GM12801 (cell line): ENCODE measurements around the gene MKRN2.

Experiments used
- TF ChIP-seq, protein P1 (sequence below): IDR thresholded peaks from one replicate; pipeline ENCODE4 v1.5.1; 2011; ENCODE audit warnings: control low read depth; ENCODE audit not compliant: insufficient read length; ENCODE audit errors: extremely low read depth

The MKRN2 gene

GRCh38 chr3:12557473-12558100 is 700 bp downstream of the MKRN2 start:
- TF ChIP-seq, protein P1, sequence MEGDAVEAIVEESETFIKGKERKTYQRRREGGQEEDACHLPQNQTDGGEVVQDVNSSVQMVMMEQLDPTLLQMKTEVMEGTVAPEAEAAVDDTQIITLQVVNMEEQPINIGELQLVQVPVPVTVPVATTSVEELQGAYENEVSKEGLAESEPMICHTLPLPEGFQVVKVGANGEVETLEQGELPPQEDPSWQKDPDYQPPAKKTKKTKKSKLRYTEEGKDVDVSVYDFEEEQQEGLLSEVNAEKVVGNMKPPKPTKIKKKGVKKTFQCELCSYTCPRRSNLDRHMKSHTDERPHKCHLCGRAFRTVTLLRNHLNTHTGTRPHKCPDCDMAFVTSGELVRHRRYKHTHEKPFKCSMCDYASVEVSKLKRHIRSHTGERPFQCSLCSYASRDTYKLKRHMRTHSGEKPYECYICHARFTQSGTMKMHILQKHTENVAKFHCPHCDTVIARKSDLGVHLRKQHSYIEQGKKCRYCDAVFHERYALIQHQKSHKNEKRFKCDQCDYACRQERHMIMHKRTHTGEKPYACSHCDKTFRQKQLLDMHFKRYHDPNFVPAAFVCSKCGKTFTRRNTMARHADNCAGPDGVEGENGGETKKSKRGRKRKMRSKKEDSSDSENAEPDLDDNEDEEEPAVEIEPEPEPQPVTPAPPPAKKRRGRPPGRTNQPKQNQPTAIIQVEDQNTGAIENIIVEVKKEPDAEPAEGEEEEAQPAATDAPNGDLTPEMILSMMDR = no peak

GRCh38 chr3:12558706-12559105 is 1.8 kb downstream of the MKRN2 start:
- TF ChIP-seq, protein P1 = no peak

GRCh38 chr3:12559520-12559919 is 2.6 kb downstream of the MKRN2 start:
- TF ChIP-seq, protein P1 = no peak

DNA sequence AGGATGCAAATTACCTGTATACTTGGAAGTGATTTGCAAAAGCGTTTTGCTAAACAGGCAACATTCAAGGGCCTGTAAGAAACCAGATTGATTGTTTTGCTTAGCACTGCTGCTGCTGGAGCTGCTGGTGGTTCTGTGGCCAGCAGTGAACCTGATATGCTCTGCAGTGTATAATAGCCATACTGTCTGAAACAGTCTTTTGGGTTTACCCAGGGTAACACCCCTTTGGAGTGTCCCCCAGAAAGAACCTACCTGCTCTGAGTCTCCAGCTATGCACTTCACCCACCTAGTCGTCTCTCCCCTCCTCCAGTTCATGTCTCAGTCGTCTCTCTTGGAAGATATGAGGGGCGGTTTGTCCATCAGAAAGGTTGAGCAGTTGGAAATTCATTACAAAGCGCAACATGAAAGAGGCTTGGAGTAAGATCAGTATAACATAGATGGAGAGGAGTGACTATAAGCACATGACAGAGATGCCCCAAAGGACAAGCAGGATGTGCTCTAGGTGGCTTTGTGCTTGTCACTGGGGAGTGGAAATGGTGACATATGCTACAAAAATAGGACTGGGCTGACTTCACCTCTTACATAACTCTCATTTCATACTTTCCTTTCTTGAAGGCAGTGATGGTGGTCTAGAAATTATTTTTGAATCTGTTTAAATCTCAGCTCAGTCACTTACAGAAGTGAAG is 3.8 kb downstream of the MKRN2 start:
- TF ChIP-seq, protein P1 = no peak

GRCh38 chr3:12561397-12561796 is 4.5 kb downstream of the MKRN2 start:
- TF ChIP-seq, protein P1 = no peak

DNA sequence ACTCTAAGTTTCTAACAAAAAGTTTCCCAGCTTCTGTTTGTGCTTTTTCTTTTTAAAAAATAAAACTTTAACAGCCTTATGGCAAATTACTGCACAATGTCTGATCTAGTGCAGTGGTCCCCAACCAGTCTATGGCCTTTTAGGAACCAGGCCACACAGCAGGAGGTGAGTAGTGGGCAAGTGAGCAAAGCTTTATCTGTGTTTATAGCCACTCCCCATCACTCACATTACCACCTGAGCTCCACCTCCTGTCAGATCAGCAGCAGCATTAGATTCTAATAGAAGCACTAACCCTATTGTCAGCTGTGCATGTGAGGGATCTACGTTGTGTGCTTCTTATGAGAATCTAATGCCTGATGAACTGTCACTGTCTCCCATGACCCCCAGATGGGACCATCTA is 5.6 kb downstream of the MKRN2 start:
- TF ChIP-seq, protein P1 = no peak

- TF ChIP-seq, protein P1 = no peak
These were observed 10.1 kb downstream of the MKRN2 start for GRCh38 chr3:12566976-12567375.
